Esophagus squamous epithelium (tissue), 4 donors: ENCODE data around the gene OST4.

Source experiments
- CTCF ChIP-seq, 6 experiments: fragments of 450-650 bp in 4 of 6; fragments of 200-600 bp in 2 of 6; sonication (generic) in 2 of 6; IDR thresholded peaks; one replicate each; pipeline ENCODE4 v1.5.1; 2016 to 2019; ENCODE audit warnings: antibody characterized with exemption in 6 of 6, mild to moderate bottlenecking in 4 of 6, moderate library complexity in 4 of 6
- POLR2A ChIP-seq, 4 donors: fragments of 450-650 bp; IDR thresholded peaks; one replicate each; pipeline ENCODE4 v1.6.1; 2017; ENCODE audit warnings: antibody characterized with exemption in 4 of 4, mild to moderate bottlenecking in 4 of 4, moderate library complexity in 3 of 4

DNA sequence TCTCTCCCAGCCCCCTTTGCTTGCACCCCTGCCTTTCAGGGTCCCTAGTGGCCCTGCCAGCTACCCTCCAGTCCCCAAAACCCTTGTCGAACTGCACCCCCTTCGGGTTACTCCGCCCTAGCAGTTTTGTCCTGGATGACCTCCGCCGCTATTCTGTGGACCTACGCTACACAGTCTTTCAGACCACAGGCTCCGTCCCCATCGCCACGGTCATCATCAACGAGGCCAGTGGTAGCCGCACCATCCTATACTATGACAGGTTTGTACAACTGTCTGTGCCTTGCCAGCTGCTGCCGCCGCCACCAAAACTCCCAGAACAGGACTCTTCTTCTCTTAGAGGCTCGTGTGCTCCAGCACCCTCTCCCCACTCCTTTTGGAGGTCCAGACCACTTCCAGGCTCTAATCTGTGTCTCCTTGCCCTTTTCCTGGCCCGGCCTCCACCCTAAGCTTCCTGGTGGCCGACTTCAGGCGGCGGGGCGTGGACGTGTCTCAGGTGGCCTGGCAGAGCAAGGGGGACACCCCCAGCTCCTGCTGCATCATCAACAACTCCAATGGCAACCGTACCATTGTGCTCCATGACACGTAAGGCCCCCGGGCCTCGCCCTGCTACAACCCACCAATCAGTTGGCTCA is 23.0 kb upstream of the OST4 start:
- TF ChIP-seq CTCF (IDR thresholded peaks at IDR 0.05) (no peak), POLR2A (IDR thresholded peaks at IDR 0.05) (no peak)
